Activated CD4-positive, alpha-beta T cell treated with anti-CD3 and anti-CD28 coated beads, Interleukin-2, amount 50 U/mL, for 16 hours (primary cell): Measurements from ENCODE around the gene CAMK2G.
"Not testable (repeated sequence)": the region's sequence is repeated elsewhere in the genome, so short reads cannot be mapped to it uniquely, and the experiment has no call there.

Source experiments
- DNase-seq: peaks from one replicate; pipeline ENCODE4 v3.0.0-alpha.2; 2020

Gene CAMK2G

DNA sequence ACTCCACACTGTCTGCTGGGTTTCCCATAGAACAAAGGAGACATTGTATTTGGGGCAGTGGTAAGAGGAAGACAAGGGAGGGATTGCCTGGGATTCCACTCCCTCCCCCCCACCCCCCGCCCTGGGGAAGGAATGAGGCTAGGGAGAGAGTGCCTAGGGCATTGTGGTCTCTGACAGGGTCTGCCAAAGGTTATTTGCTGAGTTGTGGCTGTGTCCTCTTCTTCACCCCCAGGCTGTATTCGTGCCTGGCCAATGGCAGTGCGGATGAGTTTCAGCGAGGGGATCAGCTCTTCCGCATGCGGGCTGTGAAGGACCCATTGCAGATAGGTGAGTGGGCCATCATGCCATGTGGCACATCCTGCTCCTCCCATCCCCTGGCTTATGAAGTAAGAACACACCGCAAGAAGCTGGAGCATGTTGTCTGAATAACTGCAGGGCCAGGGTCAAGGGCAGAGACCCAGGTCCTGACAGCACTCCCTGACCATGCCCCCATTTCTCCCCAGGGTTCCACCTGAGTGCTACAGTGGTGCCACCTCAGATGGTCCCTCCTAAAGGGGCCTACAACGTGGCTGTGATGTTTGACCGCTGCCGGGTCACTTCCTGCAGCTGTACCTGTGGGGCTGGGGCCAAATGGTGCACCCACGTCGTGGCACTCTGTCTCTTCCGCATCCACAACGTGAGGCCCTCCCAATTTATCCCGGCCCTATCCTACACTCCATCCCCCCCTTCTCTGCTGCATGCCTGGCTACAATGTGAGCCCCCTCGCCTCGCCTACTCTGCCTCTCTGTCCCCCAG, 85.3 kb downstream of the CAMK2G start:
- DNase-seq, result no peak

DNA sequence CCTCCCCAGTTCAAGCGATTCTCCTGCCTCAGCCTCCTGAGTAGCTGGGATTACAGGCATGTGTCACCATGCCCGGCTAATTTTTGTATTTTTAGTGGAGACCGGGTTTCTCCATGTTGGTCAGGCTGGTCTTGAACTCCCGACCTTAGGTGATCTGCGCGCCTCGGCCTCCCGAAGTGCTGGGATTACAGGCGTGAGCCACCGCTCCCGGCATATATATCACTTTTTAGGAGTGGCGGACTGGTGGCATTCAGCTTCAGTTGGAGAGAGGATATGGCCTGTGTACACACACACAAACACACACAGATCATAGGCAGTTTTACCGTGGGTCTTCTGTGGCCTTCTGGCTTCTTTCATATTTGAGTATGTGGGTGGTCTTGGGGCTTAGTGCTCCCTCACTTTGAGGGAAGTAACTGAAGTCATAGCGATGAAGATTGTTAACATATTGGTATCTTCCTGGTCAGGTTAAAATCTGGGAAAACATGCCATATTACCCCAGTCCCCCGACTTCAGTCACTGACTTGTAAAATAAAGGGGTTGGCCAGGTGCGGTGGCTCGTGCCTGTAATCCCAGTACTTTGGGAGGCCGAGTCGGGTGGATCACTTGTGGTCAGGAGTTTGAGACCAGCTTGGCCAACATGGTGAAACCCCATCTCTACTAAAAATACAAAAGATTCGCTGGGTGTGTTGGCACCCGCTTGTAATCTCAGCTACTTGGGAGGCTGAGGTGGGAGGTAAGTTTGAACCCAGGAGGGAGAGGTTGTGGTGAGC, 87.1 kb downstream of the CAMK2G start:
- DNase-seq, result not testable (repeated sequence)

DNA sequence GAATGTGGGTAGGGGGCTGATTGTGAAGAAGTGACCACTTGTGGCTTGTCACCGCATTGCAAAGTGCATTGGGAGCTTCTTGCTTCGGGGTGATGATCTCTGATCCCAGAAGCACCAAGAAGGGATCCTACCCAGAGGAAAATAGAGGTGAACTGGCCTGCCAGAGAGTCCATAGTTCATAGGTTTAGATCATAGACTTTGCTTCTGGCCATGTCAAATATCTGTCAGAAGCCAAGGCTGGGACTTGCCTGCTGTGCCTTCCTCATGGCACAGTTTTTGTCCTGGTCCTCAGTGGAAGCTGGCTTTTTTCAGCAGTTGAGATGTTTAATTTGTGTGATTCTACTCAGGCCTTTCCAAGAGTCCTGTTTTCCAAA, 87.9 kb downstream of the CAMK2G start:
- no peak for DNase-seq

DNA sequence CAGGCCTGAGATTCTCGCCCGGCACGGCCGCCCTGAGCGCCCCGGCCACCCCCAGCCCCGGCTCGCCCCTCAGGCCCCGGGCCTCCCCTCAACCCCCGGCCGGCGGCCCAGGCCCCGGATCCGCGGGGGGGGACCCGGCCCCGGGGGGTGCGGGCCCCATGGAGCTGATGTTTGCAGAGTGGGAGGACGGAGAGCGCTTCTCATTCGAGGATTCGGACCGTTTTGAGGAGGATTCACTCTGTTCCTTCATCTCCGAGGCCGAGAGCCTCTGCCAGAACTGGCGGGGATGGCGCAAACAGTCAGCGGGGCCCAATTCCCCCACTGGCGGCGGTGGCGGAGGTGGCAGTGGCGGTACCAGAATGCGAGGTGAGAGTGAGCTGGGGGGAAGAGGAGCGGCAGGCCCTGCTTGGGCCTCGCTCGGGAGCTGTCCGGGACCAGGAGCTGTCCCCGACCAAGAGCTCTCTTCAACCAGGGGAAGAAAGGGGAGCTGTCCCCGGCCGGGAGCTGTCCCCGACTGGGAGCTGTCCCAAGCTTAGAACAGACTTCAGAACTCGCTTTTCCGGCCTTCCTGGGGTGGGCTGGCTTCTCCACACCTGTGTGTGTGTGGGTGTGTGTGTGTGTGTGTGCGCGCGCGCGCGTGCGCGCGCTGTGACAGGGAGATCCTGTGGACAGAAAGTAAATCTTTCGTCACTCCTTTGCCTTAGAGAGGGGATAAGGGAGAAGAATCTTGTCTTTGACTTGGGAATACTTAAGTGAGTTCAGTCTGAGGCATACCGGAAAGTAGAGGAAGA, 88.4 kb downstream of the CAMK2G start:
- DNase-seq, result peak; percentile 35

DNA sequence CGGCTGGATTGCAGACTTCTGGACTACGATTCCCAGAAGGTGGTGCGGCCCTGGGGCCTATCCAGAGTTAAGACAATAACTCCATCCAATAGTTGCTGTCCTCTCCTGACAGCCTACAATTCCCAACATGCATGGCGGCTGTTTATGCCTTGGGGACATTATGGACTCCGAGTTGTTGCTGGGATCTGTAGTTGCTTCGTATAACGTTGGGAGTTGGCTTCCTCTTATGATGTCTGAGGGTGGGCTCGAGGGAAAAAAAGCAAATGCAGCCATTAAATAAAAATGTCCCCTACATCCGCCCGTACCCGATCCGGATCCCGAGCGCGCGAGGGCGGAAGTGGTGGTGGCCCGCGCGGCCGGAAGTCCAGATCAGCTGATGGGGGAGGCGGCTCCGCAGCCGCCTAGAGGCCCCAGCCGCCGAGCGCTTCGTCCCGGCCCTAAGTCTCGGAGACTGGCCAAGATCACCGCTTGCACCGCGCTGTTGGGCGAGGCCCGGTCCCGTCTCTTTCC, 89.1 kb downstream of the CAMK2G start, which contains the start of gene ZSWIM8:
Gene ZSWIM8 (plus strand): TSS at position 396 of the 510 bp plus-strand sequence. CDS start 273 bp downstream, outside the sequence.
- peak; percentile 90 for DNase-seq

DNA sequence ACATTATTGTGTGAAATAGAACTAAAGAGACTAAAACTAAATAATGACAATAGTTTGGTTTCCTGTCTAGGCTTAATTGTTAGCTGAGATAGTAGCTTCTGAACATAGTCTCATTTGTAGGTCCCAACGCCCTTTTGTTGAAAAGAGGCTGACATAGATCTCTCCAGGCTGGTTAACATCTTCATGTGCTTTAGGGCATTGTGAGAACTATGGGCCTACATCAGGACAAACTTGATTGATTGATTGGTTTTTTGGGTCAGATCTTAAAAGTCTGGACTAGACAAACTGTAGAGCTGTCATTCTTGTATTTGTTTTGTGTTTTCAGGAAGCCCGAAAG, 91.6 kb downstream of the CAMK2G start:
- DNase-seq, result no peak

DNA sequence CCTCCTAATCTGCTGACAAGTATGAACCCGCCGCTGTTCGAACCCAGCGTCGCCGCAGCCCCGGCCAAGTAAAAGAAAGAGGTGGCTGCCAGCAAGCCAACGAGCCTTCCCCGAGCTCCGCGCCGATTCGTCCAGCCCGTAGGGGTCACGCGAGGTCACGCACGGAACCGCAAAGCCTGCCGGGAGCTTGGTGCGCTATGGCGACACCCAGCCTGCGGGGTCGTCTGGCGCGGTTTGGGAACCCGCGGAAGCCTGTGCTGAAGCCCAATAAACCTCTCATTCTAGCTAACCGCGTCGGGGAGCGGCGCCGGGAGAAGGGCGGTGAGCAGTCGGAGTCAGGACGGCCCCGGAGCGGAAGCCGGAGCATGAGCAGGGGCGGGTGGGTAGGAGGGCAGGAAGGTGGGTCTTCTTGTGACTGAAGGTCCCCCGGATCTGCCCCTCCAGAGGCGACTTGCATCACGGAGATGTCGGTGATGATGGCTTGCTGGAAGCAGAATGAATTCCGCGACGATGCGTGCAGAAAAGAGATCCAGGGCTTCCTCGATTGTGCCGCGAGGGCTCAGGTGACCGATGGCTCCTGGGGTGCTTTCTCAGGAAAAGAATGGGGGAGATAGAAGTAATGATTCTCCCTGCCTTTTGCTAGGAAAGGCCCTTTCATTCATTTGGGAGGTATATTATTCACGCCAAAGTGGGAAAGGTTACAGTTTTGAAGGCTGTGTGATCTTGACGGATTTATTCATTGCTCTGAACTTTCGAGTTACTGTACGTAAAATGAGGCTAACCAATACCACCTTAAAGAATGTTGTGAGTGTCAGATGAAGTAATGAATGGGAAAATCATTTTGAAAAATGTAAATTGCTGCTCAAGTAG, 92.2 kb downstream of the CAMK2G start, which contains the start of gene CHCHD1:
Gene CHCHD1 (plus strand): TSS at position 170 of the 870 bp plus-strand sequence. CDS start 28 bp downstream, at position 198.
- peak; percentile 93 for DNase-seq

DNA sequence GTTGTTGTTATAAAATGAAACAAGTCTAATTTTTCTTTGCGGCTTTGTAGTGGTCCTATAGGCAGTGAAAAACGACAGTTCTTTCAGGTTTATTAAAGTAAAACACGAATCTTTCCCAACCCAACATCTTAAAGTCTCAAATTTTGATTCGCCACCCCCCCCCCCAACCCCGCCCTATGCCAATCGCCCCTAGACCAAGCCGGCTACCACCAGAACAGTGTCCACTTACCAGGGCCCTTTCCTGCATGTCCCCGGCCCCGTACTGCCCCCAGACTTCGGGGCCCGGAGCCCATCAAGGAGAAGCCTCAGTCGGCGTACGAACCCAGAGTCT, 92.8 kb downstream of the CAMK2G start:
- DNase-seq, result no peak

DNA sequence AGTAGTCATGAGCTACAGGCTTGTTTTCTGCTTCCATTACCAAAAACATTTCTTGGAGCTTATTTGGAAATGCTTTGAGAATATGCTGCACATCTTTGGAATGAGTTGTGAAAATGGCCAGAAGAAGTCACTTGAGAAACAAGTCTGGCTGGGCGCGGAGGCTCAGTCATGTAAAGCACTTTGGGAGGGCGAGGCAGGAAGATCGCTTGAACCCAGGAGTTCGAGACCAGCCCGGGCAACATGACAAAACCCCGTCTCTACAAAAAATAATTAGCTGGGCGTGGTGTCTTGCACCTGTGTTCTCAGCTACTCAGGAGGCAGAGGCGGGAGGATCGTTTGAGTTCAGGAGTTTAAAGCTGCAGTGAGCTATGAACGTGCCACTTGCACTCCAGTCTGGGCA, 93.4 kb downstream of the CAMK2G start:
- DNase-seq, result no peak

DNA sequence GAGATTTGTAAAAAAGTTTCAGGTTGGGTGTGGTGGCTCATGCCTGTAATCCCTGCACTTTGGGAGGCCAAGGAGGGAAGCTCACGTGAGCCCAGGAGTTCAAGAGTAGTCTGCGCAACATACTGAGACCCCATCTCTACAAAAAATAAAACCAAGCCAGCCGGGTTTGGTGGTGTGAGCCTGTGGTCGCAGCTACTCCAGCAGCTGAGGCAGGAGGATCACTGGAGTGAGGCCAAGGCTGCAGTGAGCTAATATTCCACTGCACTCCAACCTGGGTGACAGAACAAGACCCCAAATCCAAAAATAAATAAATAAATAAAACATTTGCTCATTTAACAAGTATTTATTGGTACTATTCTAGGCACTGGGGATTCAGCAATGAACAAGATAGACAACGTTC, 94.1 kb downstream of the CAMK2G start:
- no peak for DNase-seq

DNA sequence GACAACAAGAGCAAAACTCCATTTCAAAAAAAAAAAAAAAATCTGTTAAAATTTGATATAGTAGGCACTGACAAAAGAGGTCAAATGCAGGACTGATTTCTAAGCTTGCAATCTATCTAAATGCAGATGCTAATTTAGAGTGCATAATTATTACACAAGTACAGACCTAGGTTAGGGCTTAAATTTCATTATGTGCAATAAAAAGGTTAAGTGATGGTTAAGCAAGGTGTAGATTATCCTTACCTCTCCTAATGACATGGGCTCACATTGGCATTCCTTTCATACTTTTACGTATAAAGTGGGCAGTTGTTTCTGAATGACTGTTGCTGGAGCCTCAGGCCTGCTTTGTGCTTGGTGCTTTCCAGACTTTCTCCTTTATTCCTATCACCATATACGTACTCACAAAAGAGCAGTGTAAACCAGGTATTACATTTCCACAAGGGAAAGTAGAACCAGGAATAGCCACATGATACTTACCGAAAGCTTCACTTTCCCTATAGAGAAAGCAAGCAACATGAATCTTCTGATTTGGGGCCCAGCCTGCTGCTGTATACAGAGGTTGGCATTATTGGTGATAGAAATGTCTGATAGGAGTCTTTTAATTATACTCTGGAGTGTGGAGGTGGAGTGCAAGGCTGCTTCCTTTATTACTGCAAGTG, 94.7 kb downstream of the CAMK2G start:
- no peak for DNase-seq

DNA sequence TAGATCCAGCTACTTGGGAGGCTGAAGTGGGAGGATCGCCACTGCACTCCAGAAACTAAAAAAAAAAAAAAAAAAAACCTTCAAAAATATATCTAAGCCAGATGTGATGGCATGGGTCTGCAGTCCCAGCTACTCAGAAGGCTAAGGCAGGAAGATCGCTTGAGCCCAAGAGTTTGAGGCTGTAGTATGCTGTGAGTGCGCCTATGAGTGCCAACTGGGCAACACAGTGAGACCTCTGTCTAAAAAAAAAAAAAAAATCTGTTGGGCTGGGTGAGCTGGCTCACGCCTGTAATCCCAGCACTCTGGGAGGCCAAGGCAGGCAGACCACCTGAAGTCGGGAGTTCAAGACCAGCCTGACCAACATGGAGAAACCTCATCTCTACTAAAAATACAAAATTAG, 95.3 kb downstream of the CAMK2G start:
- DNase-seq, result no peak

DNA sequence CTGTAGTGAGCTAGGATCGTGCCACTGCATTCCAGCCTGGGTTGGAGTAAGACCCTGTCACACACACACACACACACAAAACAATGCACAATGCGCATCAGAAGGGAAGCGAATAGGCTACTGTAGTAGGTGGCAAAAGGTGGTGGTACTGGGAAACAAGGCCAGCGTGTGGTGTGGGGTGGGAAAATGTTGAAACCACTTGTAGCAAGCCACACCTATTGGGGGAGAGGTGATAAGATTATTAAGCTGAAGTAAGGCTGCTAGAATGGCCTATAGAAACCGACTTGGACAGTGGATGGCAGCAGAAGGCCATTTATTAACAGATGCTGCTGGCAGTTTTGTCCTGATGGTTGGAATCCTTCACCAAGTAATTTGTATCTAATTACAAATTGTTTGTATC, 99.7 kb downstream of the CAMK2G start:
- DNase-seq, result peak; percentile 25

DNA sequence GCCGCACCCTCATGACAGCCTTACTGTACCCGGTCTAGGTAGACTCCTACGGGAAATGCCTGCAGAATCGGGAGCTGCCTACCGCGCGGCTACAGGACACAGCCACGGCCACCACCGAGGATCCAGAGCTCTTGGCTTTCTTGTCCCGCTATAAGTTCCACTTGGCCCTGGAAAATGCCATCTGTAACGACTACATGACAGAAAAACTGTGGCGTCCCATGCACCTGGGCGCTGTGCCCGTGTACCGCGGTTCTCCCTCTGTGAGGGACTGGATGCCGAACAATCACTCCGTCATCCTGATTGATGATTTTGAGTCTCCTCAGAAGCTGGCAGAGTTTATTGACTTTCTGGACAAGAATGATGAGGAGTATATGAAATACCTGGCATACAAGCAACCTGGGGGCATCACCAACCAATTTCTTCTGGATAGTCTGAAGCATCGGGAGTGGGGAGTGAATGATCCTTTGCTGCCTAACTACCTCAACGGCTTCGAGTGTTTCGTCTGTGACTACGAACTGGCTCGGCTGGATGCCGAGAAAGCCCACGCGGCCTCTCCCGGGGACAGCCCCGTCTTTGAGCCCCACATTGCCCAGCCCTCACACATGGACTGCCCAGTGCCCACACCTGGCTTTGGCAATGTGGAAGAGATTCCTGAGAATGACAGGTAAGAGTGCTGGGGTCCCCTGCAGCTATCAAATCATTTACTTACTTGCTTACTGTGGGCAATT, 101.0 kb downstream of the CAMK2G start:
- no peak for DNase-seq

DNA sequence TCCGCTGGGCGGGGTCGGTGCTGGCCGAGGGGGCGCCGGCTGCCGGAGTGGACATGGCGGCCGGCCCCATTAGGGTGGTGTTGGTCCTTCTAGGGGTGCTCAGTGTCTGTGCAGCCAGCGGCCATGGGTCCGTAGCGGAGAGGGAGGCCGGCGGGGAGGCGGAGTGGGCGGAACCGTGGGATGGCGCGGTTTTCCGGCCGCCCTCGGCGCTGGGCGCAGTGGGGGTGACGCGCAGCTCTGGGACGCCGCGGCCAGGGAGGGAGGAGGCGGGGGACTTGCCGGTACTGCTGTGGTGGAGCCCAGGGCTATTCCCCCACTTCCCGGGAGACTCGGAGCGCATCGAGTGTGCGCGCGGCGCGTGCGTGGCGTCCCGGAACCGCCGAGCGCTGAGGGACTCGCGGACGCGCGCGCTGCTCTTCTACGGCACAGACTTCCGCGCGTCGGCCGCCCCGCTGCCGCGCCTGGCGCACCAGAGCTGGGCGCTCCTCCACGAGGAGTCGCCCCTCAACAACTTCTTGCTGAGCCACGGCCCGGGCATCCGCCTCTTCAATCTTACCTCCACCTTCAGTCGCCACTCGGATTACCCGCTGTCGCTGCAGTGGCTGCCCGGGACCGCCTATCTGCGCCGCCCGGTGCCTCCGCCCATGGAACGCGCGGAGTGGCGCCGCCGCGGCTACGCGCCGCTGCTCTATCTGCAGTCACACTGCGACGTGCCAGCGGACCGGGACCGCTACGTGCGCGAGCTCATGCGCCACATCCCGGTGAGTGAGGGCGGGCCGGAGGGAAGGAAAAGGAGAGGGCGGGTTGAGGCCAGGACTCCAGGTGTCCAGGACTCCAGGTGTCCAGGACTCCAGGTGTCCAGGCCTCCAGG, 101.8 kb downstream of the CAMK2G start:
- DNase-seq, result peak; percentile 86

DNA sequence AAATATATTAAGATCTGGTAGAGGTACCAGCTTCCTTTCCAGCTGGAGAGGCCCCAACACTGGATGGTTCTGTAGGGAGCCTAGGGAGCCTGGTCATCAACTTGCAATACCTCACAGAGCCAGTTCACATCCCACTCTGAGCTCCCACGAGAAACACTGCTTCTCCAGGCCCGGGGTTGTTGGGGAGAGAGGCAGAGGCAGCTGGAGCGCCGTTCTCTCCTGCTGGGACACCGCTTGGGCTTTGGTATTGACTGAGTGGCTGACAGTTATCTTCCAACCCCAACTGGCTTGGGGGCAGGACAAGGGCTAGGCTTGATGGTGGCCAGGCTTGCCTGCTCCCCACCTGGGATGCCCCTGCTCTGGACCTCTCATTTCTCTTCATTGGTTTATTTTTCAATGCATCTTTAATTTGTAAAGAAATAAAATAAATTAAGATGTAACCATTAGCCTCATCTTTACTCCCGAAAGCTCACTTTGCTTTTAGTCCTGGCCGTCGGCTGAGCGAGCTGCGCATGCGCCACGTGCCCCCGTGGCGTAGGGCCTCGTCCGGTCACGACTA, 102.6 kb downstream of the CAMK2G start:
- no peak for DNase-seq

DNA sequence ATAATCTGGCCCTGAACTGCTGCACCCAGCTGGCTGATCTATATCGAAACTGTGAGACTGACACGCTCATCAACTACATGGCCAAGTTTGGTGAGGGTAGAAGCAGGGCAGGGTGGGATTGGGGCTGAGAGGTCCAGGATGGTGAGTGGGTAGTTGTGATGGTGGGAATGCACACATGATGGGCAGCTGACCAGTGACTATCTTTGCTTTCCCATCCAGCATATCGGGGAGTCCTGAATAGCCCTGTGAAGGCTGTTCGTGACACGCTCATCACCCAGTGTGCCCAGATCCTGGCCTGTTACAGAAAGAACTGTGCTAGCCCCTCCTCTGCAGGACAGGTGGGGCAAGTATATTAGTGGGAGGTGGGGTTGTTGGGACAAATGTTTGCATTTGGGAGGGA, 105.0 kb downstream of the CAMK2G start:
- no peak for DNase-seq

DNA sequence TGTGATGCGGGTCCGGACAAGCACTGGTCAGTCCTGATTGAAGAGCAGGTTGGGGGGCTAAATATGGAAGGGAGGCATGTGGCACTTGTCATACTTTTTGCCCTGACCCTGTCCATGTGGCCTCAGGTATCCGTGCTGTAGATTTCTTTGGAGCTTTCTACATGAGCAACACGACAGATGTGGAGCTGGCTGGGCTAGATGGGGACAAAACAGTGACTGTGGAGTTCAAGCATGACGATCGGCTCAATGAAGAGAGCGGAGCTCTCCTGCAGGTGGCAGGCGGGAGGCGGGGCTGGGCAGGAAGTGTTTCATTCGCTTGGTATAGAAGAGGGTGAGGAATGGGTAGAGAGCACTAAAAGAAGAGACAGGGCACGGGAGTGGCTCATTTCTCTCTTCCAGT, 105.5 kb downstream of the CAMK2G start:
- peak; percentile 57 for DNase-seq

DNA sequence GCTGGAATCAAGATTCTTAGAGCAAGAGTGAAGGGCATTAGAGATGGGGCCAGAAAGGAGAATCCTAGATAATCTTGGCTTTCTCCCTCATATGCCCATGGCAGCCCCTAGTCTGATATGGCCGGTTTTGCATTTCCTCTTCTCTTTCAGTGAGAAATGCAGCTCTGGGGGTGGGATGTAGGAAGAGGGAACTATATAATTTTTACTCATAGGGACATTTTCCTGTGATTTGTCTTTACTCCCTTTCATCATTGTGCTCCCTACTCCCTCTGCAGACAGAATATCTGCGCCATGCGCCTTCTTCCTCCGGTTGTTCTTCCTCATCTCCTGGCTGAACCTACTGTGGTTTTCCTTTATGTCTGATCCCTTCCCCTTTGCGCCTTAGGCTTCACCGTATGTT, 109.3 kb downstream of the CAMK2G start:
- DNase-seq, result no peak

DNA sequence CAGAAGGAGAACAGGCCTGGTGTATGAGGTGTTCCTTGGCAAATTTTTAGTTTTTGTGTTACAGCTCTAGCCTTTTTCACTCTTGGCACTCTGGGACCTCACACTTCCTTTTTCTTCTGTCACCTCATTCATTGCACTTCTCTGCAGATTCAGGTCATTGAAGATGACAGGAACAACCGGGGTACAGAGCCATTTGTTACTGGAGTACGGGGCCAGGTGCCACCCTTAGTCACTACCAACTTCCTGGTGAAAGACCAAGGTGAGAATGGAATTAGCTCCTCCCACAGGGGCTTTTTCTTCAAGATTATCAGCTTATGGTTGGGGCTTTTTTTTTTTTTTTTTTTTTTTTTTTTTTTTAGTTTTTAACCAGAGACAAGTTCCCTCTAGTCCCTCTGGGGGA, 111.0 kb downstream of the CAMK2G start:
- peak; percentile 56 for DNase-seq
